Testis (tissue), 2 donors: Measurements from ENCODE around the gene TP53AIP1.

Experiments
- POLR2A ChIP-seq: fragments of 450-650 bp; IDR thresholded peaks from one replicate; pipeline ENCODE4 v1.6.1; 2017; ENCODE audit warnings: antibody characterized with exemption, mild to moderate bottlenecking, moderate library complexity
- TF ChIP-seq, protein P1 (sequence below), 3 experiments: fragments of 450-650 bp in 2 of 3; fragments of 200-600 bp in 1 of 3; sonication (generic) in 1 of 3; IDR thresholded peaks; one replicate each; pipeline ENCODE4 v1.5.1; 2016 to 2019; ENCODE audit warnings: antibody characterized with exemption in 3 of 3, mild to moderate bottlenecking in 2 of 3, moderate library complexity in 1 of 3

DNA sequence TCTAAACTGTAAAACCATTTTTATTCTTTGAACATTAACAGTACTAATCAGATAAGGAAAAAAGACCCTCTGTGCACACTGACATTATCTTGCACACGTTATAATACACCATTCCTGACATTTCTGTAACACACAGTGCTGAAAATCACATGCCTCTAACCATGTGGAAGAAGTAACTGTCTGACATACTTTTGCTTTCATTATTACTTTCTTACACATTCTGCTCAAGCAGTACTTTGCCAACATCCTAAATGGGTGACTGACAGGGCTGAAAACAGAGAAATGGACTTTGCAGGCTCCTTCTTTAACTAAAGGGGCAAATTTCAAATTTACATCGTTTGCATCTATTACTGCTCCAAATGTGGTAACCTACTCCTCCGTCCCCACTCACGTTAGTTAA lies 22.8 kb upstream of the TP53AIP1 start:
- TF ChIP-seq, protein P1, sequence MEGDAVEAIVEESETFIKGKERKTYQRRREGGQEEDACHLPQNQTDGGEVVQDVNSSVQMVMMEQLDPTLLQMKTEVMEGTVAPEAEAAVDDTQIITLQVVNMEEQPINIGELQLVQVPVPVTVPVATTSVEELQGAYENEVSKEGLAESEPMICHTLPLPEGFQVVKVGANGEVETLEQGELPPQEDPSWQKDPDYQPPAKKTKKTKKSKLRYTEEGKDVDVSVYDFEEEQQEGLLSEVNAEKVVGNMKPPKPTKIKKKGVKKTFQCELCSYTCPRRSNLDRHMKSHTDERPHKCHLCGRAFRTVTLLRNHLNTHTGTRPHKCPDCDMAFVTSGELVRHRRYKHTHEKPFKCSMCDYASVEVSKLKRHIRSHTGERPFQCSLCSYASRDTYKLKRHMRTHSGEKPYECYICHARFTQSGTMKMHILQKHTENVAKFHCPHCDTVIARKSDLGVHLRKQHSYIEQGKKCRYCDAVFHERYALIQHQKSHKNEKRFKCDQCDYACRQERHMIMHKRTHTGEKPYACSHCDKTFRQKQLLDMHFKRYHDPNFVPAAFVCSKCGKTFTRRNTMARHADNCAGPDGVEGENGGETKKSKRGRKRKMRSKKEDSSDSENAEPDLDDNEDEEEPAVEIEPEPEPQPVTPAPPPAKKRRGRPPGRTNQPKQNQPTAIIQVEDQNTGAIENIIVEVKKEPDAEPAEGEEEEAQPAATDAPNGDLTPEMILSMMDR (IDR thresholded peaks at IDR 0.05), result no peak
- TF ChIP-seq POLR2A, result no peak
